ENCODE measurements around the gene CD2AP. TPM values are rescaled to one million over a fixed set of nuclear protein-coding genes. Genes with fewer than 3 reads are reported as not detected.

Gene CD2AP, protein sequence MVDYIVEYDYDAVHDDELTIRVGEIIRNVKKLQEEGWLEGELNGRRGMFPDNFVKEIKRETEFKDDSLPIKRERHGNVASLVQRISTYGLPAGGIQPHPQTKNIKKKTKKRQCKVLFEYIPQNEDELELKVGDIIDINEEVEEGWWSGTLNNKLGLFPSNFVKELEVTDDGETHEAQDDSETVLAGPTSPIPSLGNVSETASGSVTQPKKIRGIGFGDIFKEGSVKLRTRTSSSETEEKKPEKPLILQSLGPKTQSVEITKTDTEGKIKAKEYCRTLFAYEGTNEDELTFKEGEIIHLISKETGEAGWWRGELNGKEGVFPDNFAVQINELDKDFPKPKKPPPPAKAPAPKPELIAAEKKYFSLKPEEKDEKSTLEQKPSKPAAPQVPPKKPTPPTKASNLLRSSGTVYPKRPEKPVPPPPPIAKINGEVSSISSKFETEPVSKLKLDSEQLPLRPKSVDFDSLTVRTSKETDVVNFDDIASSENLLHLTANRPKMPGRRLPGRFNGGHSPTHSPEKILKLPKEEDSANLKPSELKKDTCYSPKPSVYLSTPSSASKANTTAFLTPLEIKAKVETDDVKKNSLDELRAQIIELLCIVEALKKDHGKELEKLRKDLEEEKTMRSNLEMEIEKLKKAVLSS
- 41.9 TPM for polyA plus RNA-seq (2013, experiment 1 of 2)
- 42.8 TPM for polyA plus RNA-seq (2013, experiment 2 of 2)

DNA sequence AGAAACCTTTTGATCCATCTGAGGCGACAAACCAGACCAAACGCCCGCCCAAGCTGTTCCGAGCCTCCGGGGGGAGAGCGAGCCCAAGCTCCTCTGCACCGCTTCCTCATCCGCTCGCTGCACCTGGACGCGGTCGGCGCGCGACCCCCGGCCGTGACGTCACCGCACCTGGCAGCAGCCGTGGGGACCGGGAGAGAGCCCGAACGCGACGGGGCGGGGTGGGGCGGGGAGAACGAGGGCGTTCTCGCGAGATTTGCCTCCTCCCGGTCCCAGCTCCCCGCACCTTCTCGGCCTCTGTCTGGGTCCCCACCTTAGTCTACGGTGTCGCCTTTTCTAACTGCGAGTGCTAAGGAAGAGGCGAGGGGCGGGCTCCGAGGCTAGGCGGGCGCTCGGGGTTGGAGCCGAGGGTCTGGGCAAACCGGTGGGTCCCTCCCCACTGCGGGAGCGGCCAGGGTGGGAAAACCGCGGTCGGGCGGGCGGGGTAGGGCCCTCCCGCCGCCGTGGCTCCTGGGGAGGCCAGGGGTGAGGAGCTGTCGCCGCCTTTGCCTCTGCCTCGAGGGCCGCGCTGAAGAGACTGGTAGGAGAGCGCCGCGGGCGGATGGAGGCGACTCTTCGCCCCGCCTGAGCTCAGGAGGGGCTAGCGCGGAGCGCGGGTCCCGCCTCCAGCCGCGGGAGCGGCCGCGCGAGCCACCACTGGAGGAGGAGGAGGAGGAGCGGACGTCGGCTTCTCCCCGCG lies at the start of gene CD2AP:
Gene CD2AP, plus strand, starts transcription at position 293 of the 736 bp plus-strand sequence. CDS start 456 bp downstream, outside the sequence.
- H2AK5ac ChIP-seq (ENCODE audit: low read length), result no peak within 1 kb of the TSS
- H4K8ac ChIP-seq (ENCODE audit: low read depth, low read length), result peak within 1 kb of the TSS; percentile 97
- H4K5ac ChIP-seq (ENCODE audit: low read length), result no peak within 1 kb of the TSS
- DNase-seq, result peak; percentile 97
- H3K56ac ChIP-seq (ENCODE audit: low read length), result peak within 1 kb of the TSS; percentile 92
- H3K27me3 ChIP-seq (ENCODE audit: insufficient read depth, low read length, poor library complexity), result no peaks in the 10 kb centered on the region
- peak within 1 kb of the TSS; percentile 93 for H3K9ac ChIP-seq (ENCODE audit: low read length)
- peak within 1 kb of the TSS; percentile 80 for H3K4me3 ChIP-seq (ENCODE audit: low read length)
- H3K4me1 ChIP-seq (ENCODE audit: control insufficient read depth, low read depth, low read length), result no peaks in the 10 kb centered on the region
- H2BK15ac ChIP-seq (replicated peaks; ENCODE audit: low read depth), result no peak within 1 kb of the TSS
- no peaks in the 10 kb centered on the region for H3K79me1 ChIP-seq (ENCODE audit: low read length)
- peak within 1 kb of the TSS; percentile 100 for H3K27ac ChIP-seq (ENCODE audit: low read depth, low read length)
- WGBS (ENCODE audit: extremely low coverage, insufficient coverage, low lambda C conversion rate), result no CpG with 5 or more reads among the region's 83 CpGs
- peak within 1 kb of the TSS; percentile 50 for H2BK120ac ChIP-seq (ENCODE audit: low read depth, low read length)
- H2BK5ac ChIP-seq (ENCODE audit: low read length), result peak within 1 kb of the TSS; percentile 68
- peak within 1 kb of the TSS; percentile 95 for H3K4ac ChIP-seq (ENCODE audit: low read depth, low read length)
- peaks cover 37% of the 10 kb centered on the region for H3K79me2 ChIP-seq (ENCODE audit: control insufficient read depth, insufficient read depth, low read length)
- H3K18ac ChIP-seq (ENCODE audit: low read length), result peak within 1 kb of the TSS; percentile 100
- H3K4me2 ChIP-seq (ENCODE audit: low read length), result peak within 1 kb of the TSS; percentile 64
- H3K36me3 ChIP-seq (ENCODE audit: control insufficient read depth, insufficient read depth, low read length), result no peaks in the 10 kb centered on the region
- H3K23ac ChIP-seq (ENCODE audit: low read length), result peak within 1 kb of the TSS; percentile 80

DNA sequence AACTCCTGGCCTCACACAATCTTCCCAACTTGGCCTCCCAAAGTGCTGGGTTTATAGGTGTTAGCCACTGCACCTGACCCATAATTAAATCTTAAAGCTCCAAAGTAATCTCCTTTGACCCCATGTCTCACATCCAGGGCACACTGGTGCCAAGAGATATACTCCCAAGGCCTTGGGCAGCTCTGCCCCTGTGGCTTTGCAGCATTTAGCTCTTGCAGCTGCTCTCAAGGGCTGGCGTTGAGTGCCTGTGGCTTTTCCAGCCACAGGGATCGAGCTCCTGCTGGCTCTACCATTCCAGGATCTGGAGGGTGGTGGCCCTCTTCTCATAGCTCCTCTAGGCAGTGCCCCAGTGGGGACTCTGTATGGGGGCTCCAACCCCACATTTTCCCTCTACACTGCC lies 49.3 kb upstream of the CD2AP start:
- WGBS (ENCODE audit: extremely low coverage, insufficient coverage, low lambda C conversion rate), result no CpG with 5 or more reads among the region's 2 CpGs
- Histone ChIP-seq H3K56ac (ENCODE audit: low read length) (no peak overlapping the region), H3K9ac (ENCODE audit: low read length) (no peak overlapping the region), H3K4ac (ENCODE audit: low read depth, low read length) (no peak overlapping the region), H3K18ac (ENCODE audit: low read length) (no peak overlapping the region), H2BK15ac (replicated peaks; ENCODE audit: low read depth) (no peak overlapping the region), H3K4me3 (ENCODE audit: low read length) (no peak overlapping the region), H2AK5ac (ENCODE audit: low read length) (no peak overlapping the region), H3K23ac (ENCODE audit: low read length) (no peak overlapping the region), H4K8ac (ENCODE audit: low read depth, low read length) (no peak overlapping the region), H3K79me1 (ENCODE audit: low read length) (no peaks in the 10 kb centered on the region), H2BK120ac (ENCODE audit: low read depth, low read length) (no peak overlapping the region), H4K5ac (ENCODE audit: low read length) (no peak overlapping the region), H3K27me3 (ENCODE audit: insufficient read depth, low read length, poor library complexity) (no peaks in the 10 kb centered on the region), H3K4me1 (ENCODE audit: control insufficient read depth, low read depth, low read length) (no peaks in the 10 kb centered on the region), H3K36me3 (ENCODE audit: control insufficient read depth, insufficient read depth, low read length) (no peaks in the 10 kb centered on the region), H3K27ac (ENCODE audit: low read depth, low read length) (no peak overlapping the region), H3K79me2 (ENCODE audit: control insufficient read depth, insufficient read depth, low read length) (no peaks in the 10 kb centered on the region), H3K4me2 (ENCODE audit: low read length) (no peak overlapping the region), H2BK5ac (ENCODE audit: low read length) (no peak overlapping the region)
- DNase-seq, result no peak

DNA sequence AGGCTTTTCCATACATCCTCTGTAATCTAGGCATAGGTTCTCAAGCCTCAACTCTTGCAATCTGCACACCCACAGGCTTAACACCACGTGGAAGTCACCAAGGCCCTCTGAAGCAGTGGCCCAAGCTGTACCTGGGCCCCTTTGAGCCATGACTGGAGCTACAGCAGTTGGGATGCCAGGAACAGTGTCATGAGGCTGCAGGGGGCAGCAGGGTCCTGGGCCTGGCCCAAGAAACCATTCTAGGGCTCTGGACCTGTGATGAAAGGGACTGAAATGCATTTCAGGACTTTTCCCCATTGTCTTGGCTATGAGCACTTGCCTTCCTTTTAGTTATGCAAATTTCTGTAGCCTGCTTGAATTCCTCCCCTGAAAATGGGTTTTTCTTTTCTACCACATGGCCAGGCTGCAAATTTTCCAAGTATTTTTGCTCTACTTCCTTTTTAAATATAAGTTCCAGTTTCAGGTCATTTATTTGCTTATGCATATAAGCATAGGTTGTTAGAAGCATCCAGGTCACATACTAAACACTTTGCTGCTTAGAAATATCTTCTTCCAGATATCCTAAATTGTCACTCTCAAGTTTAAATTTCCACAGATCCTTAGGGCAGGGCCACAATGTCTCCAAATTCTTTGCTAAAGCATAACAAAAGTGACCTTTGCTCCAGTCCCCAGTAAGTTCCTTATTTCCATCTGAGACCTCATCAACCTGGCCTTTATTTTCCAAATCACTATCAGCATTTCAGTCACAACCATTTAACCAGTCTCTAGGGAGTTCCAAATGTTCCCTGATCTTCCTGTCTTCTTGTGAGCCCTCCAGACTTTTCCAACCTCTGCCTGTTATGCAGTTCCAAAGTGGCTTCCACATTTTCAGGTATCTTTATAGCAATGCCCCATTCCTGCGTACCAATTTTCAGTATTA lies 48.6 kb upstream of the CD2AP start:
- Histone ChIP-seq H3K4ac (ENCODE audit: low read depth, low read length) (no peak overlapping the region), H3K18ac (ENCODE audit: low read length) (no peak overlapping the region), H3K27ac (ENCODE audit: low read depth, low read length) (no peak overlapping the region), H3K56ac (ENCODE audit: low read length) (no peak overlapping the region), H2BK5ac (ENCODE audit: low read length) (no peak overlapping the region), H4K5ac (ENCODE audit: low read length) (no peak overlapping the region), H3K4me1 (ENCODE audit: control insufficient read depth, low read depth, low read length) (no peaks in the 10 kb centered on the region), H2BK120ac (ENCODE audit: low read depth, low read length) (no peak overlapping the region), H3K36me3 (ENCODE audit: control insufficient read depth, insufficient read depth, low read length) (no peaks in the 10 kb centered on the region), H3K4me3 (ENCODE audit: low read length) (no peak overlapping the region), H3K4me2 (ENCODE audit: low read length) (no peak overlapping the region), H4K8ac (ENCODE audit: low read depth, low read length) (no peak overlapping the region), H2BK15ac (replicated peaks; ENCODE audit: low read depth) (no peak overlapping the region), H3K9ac (ENCODE audit: low read length) (no peak overlapping the region), H3K23ac (ENCODE audit: low read length) (no peak overlapping the region), H3K79me2 (ENCODE audit: control insufficient read depth, insufficient read depth, low read length) (no peaks in the 10 kb centered on the region), H2AK5ac (ENCODE audit: low read length) (no peak overlapping the region), H3K79me1 (ENCODE audit: low read length) (no peaks in the 10 kb centered on the region), H3K27me3 (ENCODE audit: insufficient read depth, low read length, poor library complexity) (no peaks in the 10 kb centered on the region)
- peak; percentile 3 for DNase-seq
- no CpG with 5 or more reads among the region's 2 CpGs for WGBS (ENCODE audit: extremely low coverage, insufficient coverage, low lambda C conversion rate)

DNA sequence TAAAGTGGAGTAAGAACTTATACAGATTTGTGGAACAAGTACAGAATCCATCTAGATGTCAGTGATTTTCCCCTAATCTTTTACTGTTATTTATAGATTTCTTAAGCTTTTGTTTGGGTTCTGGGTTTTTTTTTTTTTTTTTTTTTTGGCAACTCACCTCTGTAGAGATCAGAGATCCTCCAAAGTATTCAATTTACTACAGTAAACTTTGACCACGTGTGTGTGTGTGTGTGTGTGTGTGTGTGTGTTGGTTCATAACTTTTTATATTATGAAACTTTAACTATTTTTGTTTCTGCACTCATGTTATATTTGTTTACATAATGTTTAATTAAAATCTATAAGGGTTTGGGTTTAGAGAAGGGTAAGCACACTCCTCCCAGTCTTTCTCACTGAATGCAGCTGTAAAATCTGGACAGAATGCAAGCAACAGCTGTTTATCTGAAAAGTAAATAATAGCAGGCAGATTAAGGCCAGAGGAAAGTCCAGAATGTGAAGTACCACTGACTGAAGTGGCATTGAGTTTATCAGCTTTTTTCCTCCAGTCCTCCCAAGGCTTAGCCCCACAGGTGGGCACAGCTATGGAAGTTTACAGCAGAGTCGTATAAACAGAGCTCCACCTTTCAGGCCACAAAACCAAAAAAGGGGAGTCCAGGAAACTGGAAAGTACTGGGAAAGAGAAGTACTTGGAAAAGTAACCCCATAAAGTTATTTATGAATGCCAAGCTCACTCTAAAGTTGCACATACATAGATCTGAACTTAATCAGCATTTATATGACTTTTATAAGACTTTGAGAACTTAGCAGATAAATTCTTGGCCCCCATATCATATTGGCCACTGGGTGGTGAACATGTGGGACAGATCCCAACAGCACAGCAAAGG lies 43.0 kb upstream of the CD2AP start:
- H3K23ac ChIP-seq (ENCODE audit: low read length), result no peak overlapping the region
- H3K9ac ChIP-seq (ENCODE audit: low read length), result no peak overlapping the region
- no peak overlapping the region for H4K5ac ChIP-seq (ENCODE audit: low read length)
- H3K18ac ChIP-seq (ENCODE audit: low read length), result no peak overlapping the region
- H2AK5ac ChIP-seq (ENCODE audit: low read length), result no peak overlapping the region
- no peak overlapping the region for H2BK120ac ChIP-seq (ENCODE audit: low read depth, low read length)
- no peak overlapping the region for H4K8ac ChIP-seq (ENCODE audit: low read depth, low read length)
- H3K4me3 ChIP-seq (ENCODE audit: low read length), result no peak overlapping the region
- H3K56ac ChIP-seq (ENCODE audit: low read length), result no peak overlapping the region
- no peaks in the 10 kb centered on the region for H3K4me1 ChIP-seq (ENCODE audit: control insufficient read depth, low read depth, low read length)
- no peak overlapping the region for H2BK15ac ChIP-seq (replicated peaks; ENCODE audit: low read depth)
- no peaks in the 10 kb centered on the region for H3K79me1 ChIP-seq (ENCODE audit: low read length)
- H3K79me2 ChIP-seq (ENCODE audit: control insufficient read depth, insufficient read depth, low read length), result no peaks in the 10 kb centered on the region
- H3K36me3 ChIP-seq (ENCODE audit: control insufficient read depth, insufficient read depth, low read length), result no peaks in the 10 kb centered on the region
- DNase-seq, result no peak
- no peak overlapping the region for H3K4me2 ChIP-seq (ENCODE audit: low read length)
- WGBS (ENCODE audit: extremely low coverage, insufficient coverage, low lambda C conversion rate), result no CpG with 5 or more reads among the region's 2 CpGs
- no peak overlapping the region for H3K4ac ChIP-seq (ENCODE audit: low read depth, low read length)
- no peak overlapping the region for H2BK5ac ChIP-seq (ENCODE audit: low read length)
- no peak overlapping the region for H3K27ac ChIP-seq (ENCODE audit: low read depth, low read length)
- no peaks in the 10 kb centered on the region for H3K27me3 ChIP-seq (ENCODE audit: insufficient read depth, low read length, poor library complexity)

Data from mesendoderm (in vitro differentiated cells).